ENCODE measurements around the gene CCDC14. TPM values are rescaled to one million over a fixed set of nuclear protein-coding genes. Genes with fewer than 3 reads are reported as not detected.
"Not testable (repeated sequence)": the region's sequence is repeated elsewhere in the genome, so short reads cannot be mapped to it uniquely, and the experiment has no call there.

Gene CCDC14
- polyA plus RNA-seq, 1 donor (not counting 4 experiments of a cell fraction or from before 2014, with no cell fraction given): 50.5 TPM

DNA sequence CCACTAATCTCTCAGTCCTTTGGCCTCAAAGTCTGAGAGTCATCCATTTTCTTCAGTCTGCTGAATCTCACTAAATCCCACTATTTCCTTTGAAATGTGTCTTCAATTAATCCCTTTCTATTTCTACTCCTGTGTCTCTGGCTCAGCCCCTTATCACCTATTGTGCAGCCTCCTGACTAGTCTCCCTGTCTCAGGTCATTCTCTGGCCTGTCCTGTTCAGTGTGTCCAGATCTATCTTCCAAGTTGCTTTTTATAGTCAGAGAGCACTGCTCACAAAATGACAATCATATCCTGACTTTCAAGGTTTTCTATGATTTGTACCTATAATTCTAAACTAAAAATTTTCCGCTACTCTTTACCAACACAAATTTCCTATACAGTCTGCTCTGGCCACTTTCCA lies 23.3 kb upstream of the CCDC14 start:
- no peaks in the 10 kb centered on the region for H4K20me1 ChIP-seq (ENCODE audit: control insufficient read depth, extremely low read depth, insufficient read depth, low read length)
- no peak overlapping the region for H2AFZ ChIP-seq (ENCODE audit: control insufficient read depth, low read length)
- H3K9ac ChIP-seq (ENCODE audit: control insufficient read depth, extremely low read depth, insufficient read depth, low read length): no peak overlapping the region
- FAIRE-seq: no peak
- H3K79me2 ChIP-seq (ENCODE audit: control insufficient read depth, insufficient read depth, low read length): no peaks in the 10 kb centered on the region
- no peak overlapping the region for H3K4me2 ChIP-seq (ENCODE audit: control insufficient read depth, extremely low read depth, insufficient read depth, low read depth, low read length)
- dilution Hi-C loops (cut with MboI; ENCODE audit: extremely low pct_ligation_motif_present, low sequenced_read_pairs): no loop called here
- no peaks in the 10 kb centered on the region for H3K4me1 ChIP-seq (ENCODE audit: control insufficient read depth, extremely low read depth, insufficient read depth, low read length)
- no peak for DNase-seq (ENCODE audit: low read depth, low spot score)
- no peaks in the 10 kb centered on the region for H3K9me1 ChIP-seq (ENCODE audit: control insufficient read depth, extremely low read depth, insufficient read depth, low read length)
- H3K27ac ChIP-seq (ENCODE audit: control insufficient read depth, insufficient read depth, low read length): no peak overlapping the region
- H3K36me3 ChIP-seq (ENCODE audit: control insufficient read depth in 2 of 2, extremely low read depth in 1 of 2, insufficient read depth in 2 of 2, low read length in 2 of 2): no peaks in the 10 kb centered on the region
- H3K9me3 ChIP-seq (ENCODE audit: control insufficient read depth, low read depth, low read length): no peaks in the 10 kb centered on the region
- H3K27me3 ChIP-seq (ENCODE audit: control insufficient read depth, extremely low read depth, insufficient read depth, low read length): peaks cover 38% of the 10 kb centered on the region
- TF ChIP-seq, protein P1, sequence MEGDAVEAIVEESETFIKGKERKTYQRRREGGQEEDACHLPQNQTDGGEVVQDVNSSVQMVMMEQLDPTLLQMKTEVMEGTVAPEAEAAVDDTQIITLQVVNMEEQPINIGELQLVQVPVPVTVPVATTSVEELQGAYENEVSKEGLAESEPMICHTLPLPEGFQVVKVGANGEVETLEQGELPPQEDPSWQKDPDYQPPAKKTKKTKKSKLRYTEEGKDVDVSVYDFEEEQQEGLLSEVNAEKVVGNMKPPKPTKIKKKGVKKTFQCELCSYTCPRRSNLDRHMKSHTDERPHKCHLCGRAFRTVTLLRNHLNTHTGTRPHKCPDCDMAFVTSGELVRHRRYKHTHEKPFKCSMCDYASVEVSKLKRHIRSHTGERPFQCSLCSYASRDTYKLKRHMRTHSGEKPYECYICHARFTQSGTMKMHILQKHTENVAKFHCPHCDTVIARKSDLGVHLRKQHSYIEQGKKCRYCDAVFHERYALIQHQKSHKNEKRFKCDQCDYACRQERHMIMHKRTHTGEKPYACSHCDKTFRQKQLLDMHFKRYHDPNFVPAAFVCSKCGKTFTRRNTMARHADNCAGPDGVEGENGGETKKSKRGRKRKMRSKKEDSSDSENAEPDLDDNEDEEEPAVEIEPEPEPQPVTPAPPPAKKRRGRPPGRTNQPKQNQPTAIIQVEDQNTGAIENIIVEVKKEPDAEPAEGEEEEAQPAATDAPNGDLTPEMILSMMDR (optimal IDR thresholded peaks at IDR 0.05 in 1 of 3, IDR thresholded peaks at IDR 0.05 in 1 of 3, conservative IDR thresholded peaks at IDR 0.05 in 1 of 3; ENCODE audit: extremely low read depth in 1 of 3, insufficient read depth in 2 of 3, low read length in 3 of 3): no peak
- TF ChIP-seq EZH2 (IDR thresholded peaks at IDR 0.05; ENCODE audit: low read length): no peak
- no peak overlapping the region for H3K4me3 ChIP-seq (ENCODE audit: control insufficient read depth in 2 of 3, extremely low read depth in 1 of 3, insufficient read depth in 2 of 3, low read depth in 1 of 3, low read length in 3 of 3)

DNA sequence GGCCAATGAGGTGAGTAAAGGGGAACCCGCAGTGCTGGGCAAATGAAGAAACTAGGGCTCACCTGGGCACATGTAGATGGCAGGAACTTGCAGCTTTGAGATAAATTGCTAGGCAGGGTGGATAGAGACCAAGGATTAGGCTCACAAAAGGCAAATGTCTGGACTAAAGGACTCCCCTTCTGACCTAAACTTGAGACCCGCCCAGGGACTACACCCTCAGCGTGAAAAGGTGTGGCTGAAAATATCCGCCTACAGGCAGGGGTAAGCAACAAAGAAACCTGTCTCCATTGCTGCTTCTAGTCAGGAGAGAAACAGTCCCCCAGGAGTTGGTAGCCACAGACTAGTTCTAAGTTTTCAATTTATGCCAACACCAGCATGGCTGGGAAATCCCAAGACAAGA lies 20.3 kb upstream of the CCDC14 start:
- H3K9me1 ChIP-seq (ENCODE audit: control insufficient read depth, extremely low read depth, insufficient read depth, low read length); DNase-seq (ENCODE audit: low read depth, low spot score); H3K9ac ChIP-seq (ENCODE audit: control insufficient read depth, extremely low read depth, insufficient read depth, low read length); dilution Hi-C loops (cut with MboI; ENCODE audit: extremely low pct_ligation_motif_present, low sequenced_read_pairs); H3K4me2 ChIP-seq (ENCODE audit: control insufficient read depth, extremely low read depth, insufficient read depth, low read depth, low read length); H3K9me3 ChIP-seq (ENCODE audit: control insufficient read depth, low read depth, low read length); H3K4me3 ChIP-seq (ENCODE audit: control insufficient read depth in 2 of 3, extremely low read depth in 1 of 3, insufficient read depth in 2 of 3, low read depth in 1 of 3, low read length in 3 of 3); H2AFZ ChIP-seq (ENCODE audit: control insufficient read depth, low read length); H4K20me1 ChIP-seq (ENCODE audit: control insufficient read depth, extremely low read depth, insufficient read depth, low read length); H3K79me2 ChIP-seq (ENCODE audit: control insufficient read depth, insufficient read depth, low read length); H3K36me3 ChIP-seq (ENCODE audit: control insufficient read depth in 2 of 2, extremely low read depth in 1 of 2, insufficient read depth in 2 of 2, low read length in 2 of 2); H3K4me1 ChIP-seq (ENCODE audit: control insufficient read depth, extremely low read depth, insufficient read depth, low read length); H3K27ac ChIP-seq (ENCODE audit: control insufficient read depth, insufficient read depth, low read length): not testable (repeated sequence)
- peaks cover 20% of the 10 kb centered on the region for H3K27me3 ChIP-seq (ENCODE audit: control insufficient read depth, extremely low read depth, insufficient read depth, low read length)
- peak; percentile 52 for FAIRE-seq

- H3K9me1 ChIP-seq (ENCODE audit: control insufficient read depth, extremely low read depth, insufficient read depth, low read length): no peaks in the 10 kb centered on the region
- FAIRE-seq: no peak
- TF ChIP-seq EZH2 (IDR thresholded peaks at IDR 0.05; ENCODE audit: low read length): no peak
- TF ChIP-seq, protein P1 (optimal IDR thresholded peaks at IDR 0.05 in 1 of 3, IDR thresholded peaks at IDR 0.05 in 1 of 3, conservative IDR thresholded peaks at IDR 0.05 in 1 of 3; ENCODE audit: extremely low read depth in 1 of 3, insufficient read depth in 2 of 3, low read length in 3 of 3): no peak
- no peak overlapping the region for H3K4me3 ChIP-seq (ENCODE audit: control insufficient read depth in 2 of 3, extremely low read depth in 1 of 3, insufficient read depth in 2 of 3, low read depth in 1 of 3, low read length in 3 of 3)
- H3K27ac ChIP-seq (ENCODE audit: control insufficient read depth, insufficient read depth, low read length): no peak overlapping the region
- H3K36me3 ChIP-seq (ENCODE audit: control insufficient read depth in 2 of 2, extremely low read depth in 1 of 2, insufficient read depth in 2 of 2, low read length in 2 of 2): no peaks in the 10 kb centered on the region
- H3K9me3 ChIP-seq (ENCODE audit: control insufficient read depth, low read depth, low read length): no peaks in the 10 kb centered on the region
- peaks cover 20% of the 10 kb centered on the region for H3K27me3 ChIP-seq (ENCODE audit: control insufficient read depth, extremely low read depth, insufficient read depth, low read length)
- H3K9ac ChIP-seq (ENCODE audit: control insufficient read depth, extremely low read depth, insufficient read depth, low read length): no peak overlapping the region
- no peaks in the 10 kb centered on the region for H3K79me2 ChIP-seq (ENCODE audit: control insufficient read depth, insufficient read depth, low read length)
- H3K4me2 ChIP-seq (ENCODE audit: control insufficient read depth, extremely low read depth, insufficient read depth, low read depth, low read length): no peak overlapping the region
- no peaks in the 10 kb centered on the region for H4K20me1 ChIP-seq (ENCODE audit: control insufficient read depth, extremely low read depth, insufficient read depth, low read length)
- no peak for DNase-seq (ENCODE audit: low read depth, low spot score)
- no peak overlapping the region for H2AFZ ChIP-seq (ENCODE audit: control insufficient read depth, low read length)
- dilution Hi-C loops (cut with MboI; ENCODE audit: extremely low pct_ligation_motif_present, low sequenced_read_pairs): no loop called here
- H3K4me1 ChIP-seq (ENCODE audit: control insufficient read depth, extremely low read depth, insufficient read depth, low read length): no peaks in the 10 kb centered on the region
These were observed 19.5 kb upstream of the CCDC14 start for GRCh38 chr3:123980539-123980938.
